Trophoblast cell (in vitro differentiated cells and primary cell): ENCODE results near the gene PPIE.

Experiments
- DNase-seq, 2 donors: peaks; one replicate each; pipeline ENCODE4 v3.0.0-alpha.2; 2016
- H2AFZ ChIP-seq: 2 replicates; pipeline ENCODE4 v1.6.1; 2013; ENCODE audit warnings: low read length, moderate library complexity, mild to moderate bottlenecking; ENCODE audit not compliant: insufficient read depth, poor library complexity
- H2AK5ac ChIP-seq: 2 replicates; pipeline ENCODE4 v1.6.1; 2013; ENCODE audit warnings: mild to moderate bottlenecking, low read length
- H2BK120ac ChIP-seq: 2 replicates; pipeline ENCODE4 v1.6.1; 2013; ENCODE audit warnings: low read length, mild to moderate bottlenecking, moderate library complexity; ENCODE audit not compliant: insufficient read depth, poor library complexity
- H2BK12ac ChIP-seq: 2 replicates; pipeline ENCODE4 v1.6.1; 2013; ENCODE audit warnings: mild to moderate bottlenecking, low read length, moderate library complexity
- H2BK5ac ChIP-seq: 2 replicates; pipeline ENCODE4 v1.6.1; 2013; ENCODE audit warnings: low read length, low read depth, moderate library complexity, mild to moderate bottlenecking; ENCODE audit not compliant: poor library complexity
- H3K14ac ChIP-seq: 2 replicates; pipeline ENCODE4 v1.6.1; 2013; ENCODE audit warnings: mild to moderate bottlenecking, low read length
- H3K18ac ChIP-seq: 2 replicates; pipeline ENCODE4 v1.6.1; 2013; ENCODE audit warnings: mild to moderate bottlenecking, low read length
- H3K23ac ChIP-seq: 2 replicates; pipeline ENCODE4 v1.6.1; 2013; ENCODE audit warnings: low read length
- H3K27ac ChIP-seq: 2 replicates; pipeline ENCODE4 v1.5.1; 2013; ENCODE audit warnings: low read depth, mild to moderate bottlenecking, inconsistent platforms, low read length, moderate library complexity
- H3K27me3 ChIP-seq: 2 replicates; pipeline ENCODE4 v1.6.1; 2013; ENCODE audit warnings: inconsistent platforms, mild to moderate bottlenecking, low read length, moderate library complexity; ENCODE audit not compliant: insufficient read depth
- H3K36me3 ChIP-seq, 2 experiments: 1 replicate in 1 of 2; 2 replicates in 1 of 2; pipeline ENCODE4 v1.6.1; 2013; ENCODE audit warnings: low read length in 2 of 2, mild to moderate bottlenecking in 2 of 2, moderate library complexity in 1 of 2; ENCODE audit not compliant: insufficient read depth in 2 of 2, control insufficient read depth in 1 of 2
- H3K4ac ChIP-seq: 2 replicates; pipeline ENCODE4 v1.6.1; 2013; ENCODE audit warnings: low read depth, mild to moderate bottlenecking, low read length, moderate library complexity
- H3K4me1 ChIP-seq, 2 experiments: 1 replicate in 1 of 2; 2 replicates in 1 of 2; pipeline ENCODE4 v1.6.1; 2013; ENCODE audit warnings: low read length in 2 of 2, mild to moderate bottlenecking in 2 of 2, moderate library complexity in 1 of 2; ENCODE audit not compliant: insufficient read depth in 2 of 2, control insufficient read depth in 1 of 2
- H3K4me2 ChIP-seq: 2 replicates; pipeline ENCODE4 v1.6.1; 2013; ENCODE audit warnings: inconsistent platforms, mild to moderate bottlenecking, low read length, moderate library complexity
- H3K4me3 ChIP-seq: 2 replicates; pipeline ENCODE4 v1.5.1; 2013; ENCODE audit warnings: mild to moderate bottlenecking, low read depth, low read length, inconsistent platforms
- H3K79me1 ChIP-seq: one replicate; pipeline ENCODE4 v1.6.1; 2013; ENCODE audit warnings: low read length
- H3K79me2 ChIP-seq: 2 replicates; pipeline ENCODE4 v1.6.1; 2013; ENCODE audit warnings: low read length, mild to moderate bottlenecking; ENCODE audit not compliant: control insufficient read depth, insufficient read depth, poor library complexity
- H3K9ac ChIP-seq: 2 replicates; pipeline ENCODE4 v1.6.1; 2013; ENCODE audit warnings: mild to moderate bottlenecking, low read length
- H3K9me3 ChIP-seq: 2 replicates; pipeline ENCODE4 v1.6.1; 2013; ENCODE audit warnings: low read depth, mild to moderate bottlenecking, control low read depth, inconsistent platforms, low read length; ENCODE audit not compliant: insufficient read depth
- H4K12ac ChIP-seq: 2 replicates; pipeline ENCODE4 v1.6.1; 2013; ENCODE audit warnings: low read depth, mild to moderate bottlenecking, low read length, moderate library complexity
- H4K8ac ChIP-seq: 2 replicates; pipeline ENCODE4 v1.6.1; 2013; ENCODE audit warnings: low read depth, mild to moderate bottlenecking, low read length, moderate library complexity
- H4K91ac ChIP-seq: one replicate; pipeline ENCODE4 v1.6.1; 2013; ENCODE audit warnings: low read depth, mild to moderate bottlenecking, low read length, moderate library complexity
- WGBS: extraction: QIAGEN DNeasy Blood & Tissue Kit; methylation state at CpG from one replicate; pipeline ENCODE4 v1.1.7; 2013; ENCODE audit warnings: missing lambda C conversion rate; ENCODE audit not compliant: insufficient read length, insufficient coverage; ENCODE audit errors: extremely low coverage; 5-methylcytosine and 5-hydroxymethylcytosine counted together

Gene PPIE

GRCh38 chr1:39711104-39711965, 27.3 kb upstream of the PPIE start:
- no CpG with 5 or more reads among the region's 12 CpGs for WGBS
- no peak overlapping the region for H4K91ac ChIP-seq
- H3K18ac ChIP-seq = no peak overlapping the region
- no peak overlapping the region for H3K27ac ChIP-seq
- H2BK120ac ChIP-seq = no peak overlapping the region
- H3K9me3 ChIP-seq = no peaks in the 10 kb centered on the region
- H2BK5ac ChIP-seq = no peak overlapping the region
- no peaks in the 10 kb centered on the region for H3K79me2 ChIP-seq
- H3K4me2 ChIP-seq = no peak overlapping the region
- peaks cover 0 to 5% of the 10 kb centered on the region in 2 experiments for H3K4me1 ChIP-seq
- no peak overlapping the region for H3K23ac ChIP-seq
- H3K9ac ChIP-seq = no peak overlapping the region
- no peak overlapping the region for H2BK12ac ChIP-seq
- no peaks in the 10 kb centered on the region for H3K79me1 ChIP-seq
- H4K12ac ChIP-seq = no peak overlapping the region
- H3K14ac ChIP-seq = no peak overlapping the region
- H3K4me3 ChIP-seq = no peak overlapping the region
- H3K36me3 ChIP-seq = no peaks in the 10 kb centered on the region
- H3K27me3 ChIP-seq = peaks cover 5% of the 10 kb centered on the region
- H2AFZ ChIP-seq = no peak overlapping the region
- DNase-seq = peak in 1 of 2 donors; percentile 17
- H3K4ac ChIP-seq = no peak overlapping the region
- H2AK5ac ChIP-seq = no peak overlapping the region
- no peak overlapping the region for H4K8ac ChIP-seq

- DNase-seq = no peak
- Histone ChIP-seq H3K14ac (no peak overlapping the region), H2BK5ac (no peak overlapping the region), H3K27ac (no peak overlapping the region), H2BK12ac (no peak overlapping the region), H4K91ac (no peak overlapping the region), H3K4ac (no peak overlapping the region), H4K12ac (no peak overlapping the region), H2AK5ac (no peak overlapping the region), H3K27me3 (peaks cover 5% of the 10 kb centered on the region), H3K4me1 (peaks cover 0 to 5% of the 10 kb centered on the region in 2 experiments), H3K18ac (no peak overlapping the region), H3K9ac (no peak overlapping the region), H3K79me2 (no peaks in the 10 kb centered on the region), H3K9me3 (no peaks in the 10 kb centered on the region), H4K8ac (no peak overlapping the region), H3K36me3 (no peaks in the 10 kb centered on the region), H2AFZ (no peak overlapping the region), H3K79me1 (no peaks in the 10 kb centered on the region), H2BK120ac (no peak overlapping the region), H3K4me2 (no peak overlapping the region), H3K4me3 (no peak overlapping the region), H3K23ac (no peak overlapping the region)
- WGBS = no CpG with 5 or more reads among the region's 6 CpGs
Measured at GRCh38 chr1:39711966-39712340, 26.7 kb upstream of the PPIE start.

- DNase-seq = no peak
Measured at GRCh38 chr1:39713557-39713956, 25.1 kb upstream of the PPIE start.

GRCh38 chr1:39717809-39718208, 20.9 kb upstream of the PPIE start:
- H2BK5ac ChIP-seq = no peak overlapping the region
- H4K91ac ChIP-seq = no peak overlapping the region
- no peaks in the 10 kb centered on the region for H3K79me1 ChIP-seq
- H3K4me2 ChIP-seq = no peak overlapping the region
- no peak overlapping the region for H3K14ac ChIP-seq
- no peak overlapping the region for H2BK120ac ChIP-seq
- H3K4me3 ChIP-seq = no peak overlapping the region
- no peak overlapping the region for H3K23ac ChIP-seq
- H2AK5ac ChIP-seq = no peak overlapping the region
- WGBS = no CpG with 5 or more reads among the region's 6 CpGs
- H3K4ac ChIP-seq = no peak overlapping the region
- no peak overlapping the region for H3K27ac ChIP-seq
- no peak overlapping the region for H4K12ac ChIP-seq
- H3K18ac ChIP-seq = no peak overlapping the region
- no peak for DNase-seq
- H3K79me2 ChIP-seq = no peaks in the 10 kb centered on the region
- no peaks in the 10 kb centered on the region for H3K9me3 ChIP-seq
- H3K36me3 ChIP-seq = no peaks in the 10 kb centered on the region
- peaks cover 13% of the 10 kb centered on the region for H3K27me3 ChIP-seq
- H3K9ac ChIP-seq = no peak overlapping the region
- H2AFZ ChIP-seq = no peak overlapping the region
- H3K4me1 ChIP-seq = no peaks in the 10 kb centered on the region
- H4K8ac ChIP-seq = no peak overlapping the region
- no peak overlapping the region for H2BK12ac ChIP-seq

More at GRCh38 chr1:39713557-39713956, 25.1 kb upstream of the PPIE start:
- H2AFZ ChIP-seq = no peak overlapping the region
- no peak overlapping the region for H2BK120ac ChIP-seq
- H4K12ac ChIP-seq = no peak overlapping the region
- no peak overlapping the region for H2AK5ac ChIP-seq
- H3K23ac ChIP-seq = no peak overlapping the region
- H3K4me1 ChIP-seq = peaks cover 0 to 5% of the 10 kb centered on the region in 2 experiments
- H3K79me1 ChIP-seq = no peaks in the 10 kb centered on the region
- no peak overlapping the region for H2BK12ac ChIP-seq
- no peak overlapping the region for H3K4ac ChIP-seq
- H3K4me3 ChIP-seq = no peak overlapping the region
- H3K4me2 ChIP-seq = no peak overlapping the region
- H3K79me2 ChIP-seq = no peaks in the 10 kb centered on the region
- WGBS = no CpG with 5 or more reads among the region's 5 CpGs
- H3K9me3 ChIP-seq = no peaks in the 10 kb centered on the region
- H3K27me3 ChIP-seq = peaks cover 10% of the 10 kb centered on the region
- H3K9ac ChIP-seq = no peak overlapping the region
- no peaks in the 10 kb centered on the region for H3K36me3 ChIP-seq
- no peak overlapping the region for H3K14ac ChIP-seq
- H2BK5ac ChIP-seq = no peak overlapping the region
- no peak overlapping the region for H4K8ac ChIP-seq
- H4K91ac ChIP-seq = no peak overlapping the region
- no peak overlapping the region for H3K27ac ChIP-seq
- H3K18ac ChIP-seq = no peak overlapping the region
